ENCODE measurements around the gene LDLRAP1. TPM values are rescaled to one million over a fixed set of nuclear protein-coding genes. Genes with fewer than 3 reads are reported as not detected.

LDLRAP1 gene
- total and polyA plus RNA-seq, 2 donors (not counting 1 experiment from before 2014, with no cell fraction given) = 22.7 to 24.3 TPM

- intact Hi-C loops (cut with micrococcal nuclease) = no loop called here
- no peak overlapping the region for H3K9ac ChIP-seq (ENCODE audit: low read length)
- no peaks in the 10 kb centered on the region for H3K9me3 ChIP-seq (ENCODE audit: control extremely low read depth in 1 of 3, control insufficient read depth in 2 of 3, insufficient read depth in 1 of 3, low read length in 2 of 3)
- H2AFZ ChIP-seq (ENCODE audit: insufficient read depth, low read depth, low read length, poor library complexity, severe bottlenecking) = no peak overlapping the region
- no peaks in the 10 kb centered on the region for H3K4me1 ChIP-seq (ENCODE audit: control insufficient read depth in 2 of 2, insufficient read depth in 2 of 2, low read length in 2 of 2)
- peaks cover 0 to 5% (median 0%) of the 10 kb centered on the region in 4 experiments for H3K27me3 ChIP-seq (replicated peaks in 1 of 4; ENCODE audit: control extremely low read depth in 1 of 4, control insufficient read depth in 3 of 4, insufficient read depth in 4 of 4, low read length in 3 of 4)
- H3K4me3 ChIP-seq (ENCODE audit: control extremely low read depth in 1 of 5, extremely low read depth in 1 of 5, insufficient read depth in 1 of 5, low read depth in 2 of 5, low read length in 4 of 5) = no peak overlapping the region
- ChIA-PET POLR2A (no interaction called here), CTCF (no interaction called here)
- peaks cover 4% of the 10 kb centered on the region for H3K27me3 Mint-ChIP-seq
- WGBS (ENCODE audit: insufficient coverage) = 76% methylated on average over 2 of the region's 3 CpGs
- H3K9me3 Mint-ChIP-seq (ENCODE audit: insufficient read depth) = no peaks in the 10 kb centered on the region
- H4K20me1 ChIP-seq (ENCODE audit: control insufficient read depth, insufficient read depth, low read length, poor library complexity, severe bottlenecking) = no peaks in the 10 kb centered on the region
- no peak for DNase-seq
- TF ChIP-seq CTCF (IDR thresholded peaks at IDR 0.05) (no peak), EZH2 (IDR thresholded peaks at IDR 0.05; ENCODE audit: borderline replicate concordance, insufficient read depth, low read depth, low read length, poor library complexity, severe bottlenecking) (no peak)
- H3K36me3 ChIP-seq (replicated peaks in 1 of 2; ENCODE audit: control extremely low read depth in 1 of 2, control insufficient read depth in 1 of 2, extremely low read depth in 1 of 2, insufficient read depth in 2 of 2, low read length in 1 of 2) = no peaks in the 10 kb centered on the region
- no peaks in the 10 kb centered on the region for H3K79me2 ChIP-seq (ENCODE audit: control insufficient read depth, insufficient read depth, low read length)
- H3K4me1 Mint-ChIP-seq = no peaks in the 10 kb centered on the region
- H3K4me2 ChIP-seq (replicated peaks; ENCODE audit: low read depth, low read length, poor library complexity, severe bottlenecking) = no peak overlapping the region
- no peak overlapping the region for H3K4me3 Mint-ChIP-seq
- ATAC-seq (ENCODE audit: low read depth) = no peak
- no peak overlapping the region for H3K27ac Mint-ChIP-seq
- H3K27ac ChIP-seq (ENCODE audit: low read length in 2 of 2) = no peak overlapping the region
Observed at GRCh38 chr1:25532970-25533369, 10.4 kb upstream of the LDLRAP1 start.

- Histone ChIP-seq H3K36me3 (replicated peaks in 1 of 2; ENCODE audit: control extremely low read depth in 1 of 2, control insufficient read depth in 1 of 2, extremely low read depth in 1 of 2, insufficient read depth in 2 of 2, low read length in 1 of 2) (no peaks in the 10 kb centered on the region), H3K4me1 (ENCODE audit: control insufficient read depth in 2 of 2, insufficient read depth in 2 of 2, low read length in 2 of 2) (no peaks in the 10 kb centered on the region), H3K9me3 (ENCODE audit: control extremely low read depth in 1 of 3, control insufficient read depth in 2 of 3, insufficient read depth in 1 of 3, low read length in 2 of 3) (no peaks in the 10 kb centered on the region), H3K9ac (ENCODE audit: low read length) (no peak overlapping the region), H2AFZ (ENCODE audit: insufficient read depth, low read depth, low read length, poor library complexity, severe bottlenecking) (no peak overlapping the region), H3K27me3 (replicated peaks in 1 of 4; ENCODE audit: control extremely low read depth in 1 of 4, control insufficient read depth in 3 of 4, insufficient read depth in 4 of 4, low read length in 3 of 4) (peaks cover 0 to 5% (median 0%) of the 10 kb centered on the region in 4 experiments), H4K20me1 (ENCODE audit: control insufficient read depth, insufficient read depth, low read length, poor library complexity, severe bottlenecking) (no peaks in the 10 kb centered on the region), H3K4me2 (replicated peaks; ENCODE audit: low read depth, low read length, poor library complexity, severe bottlenecking) (no peak overlapping the region), H3K27ac (ENCODE audit: low read length in 2 of 2) (no peak overlapping the region), H3K79me2 (ENCODE audit: control insufficient read depth, insufficient read depth, low read length) (no peaks in the 10 kb centered on the region), H3K4me3 (ENCODE audit: control extremely low read depth in 1 of 5, extremely low read depth in 1 of 5, insufficient read depth in 1 of 5, low read depth in 2 of 5, low read length in 4 of 5) (no peak overlapping the region)
- ChIA-PET CTCF (interaction anchor here (1.3 kb wide), 1 partner anchor 13 kb away, joined by 4 read pairs; no protein-coding TSS in a partner anchor), POLR2A (no interaction called here)
- H3K4me1 Mint-ChIP-seq = no peaks in the 10 kb centered on the region
- no peak overlapping the region for H3K27ac Mint-ChIP-seq
- DNase-seq (no peak), ATAC-seq (ENCODE audit: low read depth) (no peak)
- no peaks in the 10 kb centered on the region for H3K9me3 Mint-ChIP-seq (ENCODE audit: insufficient read depth)
- intact Hi-C loops (cut with micrococcal nuclease) = no loop called here
- no peak overlapping the region for H3K4me3 Mint-ChIP-seq
- peaks cover 4% of the 10 kb centered on the region for H3K27me3 Mint-ChIP-seq
- WGBS (ENCODE audit: insufficient coverage) = 100% methylated on average over 3 of the region's 9 CpGs
- TF ChIP-seq EZH2 (IDR thresholded peaks at IDR 0.05; ENCODE audit: borderline replicate concordance, insufficient read depth, low read depth, low read length, poor library complexity, severe bottlenecking) (no peak), CTCF (IDR thresholded peaks at IDR 0.05) (no peak)
Observed at GRCh38 chr1:25533775-25534409, 9.5 kb upstream of the LDLRAP1 start.

Data from B cell (primary cell).